ENCODE measurements around the gene LINGO1.

DNA sequence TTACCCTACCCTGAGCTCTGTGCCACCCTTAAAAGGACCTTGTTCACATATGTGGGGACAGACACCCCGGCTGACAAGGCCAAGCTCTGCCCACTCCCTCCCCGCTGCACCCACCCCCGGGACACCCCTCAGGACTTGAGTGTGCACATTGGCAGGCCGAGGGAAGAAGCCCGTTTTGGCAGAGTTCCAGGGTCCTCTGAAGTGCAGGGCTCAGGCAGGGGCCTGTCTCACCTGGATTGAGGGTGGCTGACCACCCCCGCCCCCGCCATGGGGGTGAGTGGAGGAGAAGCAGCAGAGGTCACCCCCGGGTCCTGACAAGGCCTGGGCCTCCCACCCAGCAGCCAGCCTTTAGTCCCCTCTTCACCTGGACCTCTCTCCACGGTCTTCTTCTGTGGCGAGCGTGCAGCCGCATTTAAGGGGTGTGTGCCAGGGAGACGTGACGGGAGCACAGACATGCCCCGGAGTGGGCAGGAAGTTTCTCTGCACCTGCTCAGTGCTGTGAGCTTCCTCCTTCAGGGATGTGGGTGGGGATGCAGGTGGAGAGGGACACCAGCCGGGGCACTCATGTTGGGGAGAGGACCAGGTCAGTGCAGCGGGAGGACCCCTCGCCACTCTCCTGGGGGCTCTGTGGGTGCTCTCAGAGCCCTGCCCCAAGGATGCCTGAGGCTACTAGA is 50.7 kb downstream of the LINGO1 start:
- TF ChIP-seq, protein P1, sequence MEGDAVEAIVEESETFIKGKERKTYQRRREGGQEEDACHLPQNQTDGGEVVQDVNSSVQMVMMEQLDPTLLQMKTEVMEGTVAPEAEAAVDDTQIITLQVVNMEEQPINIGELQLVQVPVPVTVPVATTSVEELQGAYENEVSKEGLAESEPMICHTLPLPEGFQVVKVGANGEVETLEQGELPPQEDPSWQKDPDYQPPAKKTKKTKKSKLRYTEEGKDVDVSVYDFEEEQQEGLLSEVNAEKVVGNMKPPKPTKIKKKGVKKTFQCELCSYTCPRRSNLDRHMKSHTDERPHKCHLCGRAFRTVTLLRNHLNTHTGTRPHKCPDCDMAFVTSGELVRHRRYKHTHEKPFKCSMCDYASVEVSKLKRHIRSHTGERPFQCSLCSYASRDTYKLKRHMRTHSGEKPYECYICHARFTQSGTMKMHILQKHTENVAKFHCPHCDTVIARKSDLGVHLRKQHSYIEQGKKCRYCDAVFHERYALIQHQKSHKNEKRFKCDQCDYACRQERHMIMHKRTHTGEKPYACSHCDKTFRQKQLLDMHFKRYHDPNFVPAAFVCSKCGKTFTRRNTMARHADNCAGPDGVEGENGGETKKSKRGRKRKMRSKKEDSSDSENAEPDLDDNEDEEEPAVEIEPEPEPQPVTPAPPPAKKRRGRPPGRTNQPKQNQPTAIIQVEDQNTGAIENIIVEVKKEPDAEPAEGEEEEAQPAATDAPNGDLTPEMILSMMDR (IDR thresholded peaks at IDR 0.05) = no peak
- no peak for TF ChIP-seq ZFX (IDR thresholded peaks at IDR 0.05; ENCODE audit: borderline replicate concordance)

Data from 22Rv1 (cell line).